Activated CD8-positive, alpha-beta memory T cell treated with anti-CD3 and anti-CD28 coated beads, Interleukin-2, amount 50 U/mL, for 24 hours (primary cell): ENCODE measurements around the gene TBL1X.

Experiments
- DNase-seq: peaks from one replicate; pipeline ENCODE4 v3.0.0-alpha.2; 2020; ENCODE audit errors: extremely low read depth

The TBL1X gene

DNA sequence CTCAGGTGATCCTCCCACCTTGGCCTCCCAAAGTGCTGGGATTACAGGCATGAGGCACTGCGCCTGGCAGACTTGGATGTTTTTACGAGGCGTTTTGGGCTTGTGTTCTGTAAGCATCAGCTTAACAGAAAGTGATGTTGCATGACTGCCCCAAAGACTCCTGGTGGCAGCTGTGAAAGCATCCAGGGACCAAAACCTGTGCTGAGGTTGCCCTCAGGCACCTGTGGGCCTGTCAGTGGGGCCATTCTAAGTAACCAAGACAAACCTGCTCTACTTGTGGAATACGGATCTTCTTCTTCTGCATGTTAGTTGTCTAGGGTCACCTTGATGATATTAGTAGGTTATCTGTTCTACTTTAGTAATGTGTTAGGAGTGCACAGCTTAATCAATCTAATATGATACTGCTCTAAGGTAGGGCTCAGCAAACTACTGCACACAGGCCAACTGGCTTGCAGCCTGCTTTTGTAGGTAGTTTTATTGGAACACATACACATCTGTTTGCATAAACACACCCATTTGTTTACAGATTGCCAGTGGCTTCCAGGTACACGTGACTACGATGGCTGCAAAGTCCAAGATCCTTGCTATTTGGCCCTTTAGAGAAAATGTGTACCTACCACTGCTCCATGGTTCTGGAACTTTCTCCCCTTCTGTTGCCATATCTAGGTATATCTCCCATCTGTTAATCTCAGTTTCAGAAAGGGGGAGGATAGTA, 164.1 kb downstream of the TBL1X start:
- no peak for DNase-seq

DNA sequence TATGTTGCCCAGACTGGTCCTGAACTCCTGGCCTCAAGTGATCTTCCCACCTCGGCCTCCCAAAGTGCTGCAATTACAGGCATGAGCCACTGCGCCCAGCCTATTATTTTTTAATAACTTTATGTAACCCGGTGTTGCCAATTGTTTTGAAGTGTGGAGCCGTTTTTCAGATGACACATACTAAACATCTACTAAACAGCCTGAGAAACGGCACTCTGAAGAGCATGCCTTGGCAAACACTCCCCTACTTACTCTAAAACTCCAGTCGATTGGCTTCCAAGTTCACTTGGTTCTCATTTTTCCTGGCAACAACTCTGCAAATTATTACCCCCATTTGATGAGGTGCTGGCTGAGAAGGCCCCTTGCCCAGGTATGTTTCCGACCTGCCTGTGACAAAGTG, 169.7 kb downstream of the TBL1X start:
- no peak for DNase-seq

DNA sequence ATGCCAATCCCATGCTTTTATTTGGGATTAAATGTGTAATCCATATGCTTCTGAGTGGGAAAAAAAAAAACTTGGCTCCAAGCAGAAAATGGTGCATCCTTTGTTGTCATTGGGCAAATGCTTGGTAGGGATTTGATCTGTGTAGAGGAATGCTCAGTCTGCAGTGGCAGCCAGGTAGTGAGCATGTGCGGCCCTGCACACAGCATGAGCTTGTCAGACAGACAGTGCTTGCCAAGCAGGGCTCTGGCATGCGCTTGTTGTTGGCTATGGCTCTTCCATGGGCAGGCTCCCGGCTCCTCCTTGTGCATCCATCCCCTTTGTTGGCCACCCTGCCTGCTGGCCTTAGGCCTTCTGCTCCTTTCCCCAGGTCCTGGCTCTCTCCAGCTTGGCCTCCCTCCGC, 170.5 kb downstream of the TBL1X start:
- DNase-seq: no peak

- DNase-seq: no peak
Observed at GRCh38 chrX:9635803-9636202, 170.9 kb downstream of the TBL1X start.

DNA sequence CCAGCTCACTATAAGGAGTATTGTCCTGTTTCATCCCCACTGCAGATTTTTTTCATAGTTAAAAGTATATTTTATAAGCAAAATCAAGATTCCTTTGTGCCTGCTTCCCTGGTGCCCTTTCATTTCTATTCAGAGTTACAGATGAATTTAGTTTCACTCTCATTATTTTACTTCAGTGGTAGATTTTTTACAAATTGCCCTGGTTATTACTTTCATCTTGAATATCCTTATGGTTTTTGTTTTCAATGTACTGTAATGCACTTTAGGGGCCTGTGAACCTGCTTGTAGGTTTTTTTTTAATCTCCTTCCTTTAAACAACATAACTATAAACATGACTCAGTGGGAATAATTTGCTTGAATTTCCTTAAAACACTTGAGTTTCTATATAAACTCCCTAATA, 174.0 kb downstream of the TBL1X start:
- no peak for DNase-seq

DNA sequence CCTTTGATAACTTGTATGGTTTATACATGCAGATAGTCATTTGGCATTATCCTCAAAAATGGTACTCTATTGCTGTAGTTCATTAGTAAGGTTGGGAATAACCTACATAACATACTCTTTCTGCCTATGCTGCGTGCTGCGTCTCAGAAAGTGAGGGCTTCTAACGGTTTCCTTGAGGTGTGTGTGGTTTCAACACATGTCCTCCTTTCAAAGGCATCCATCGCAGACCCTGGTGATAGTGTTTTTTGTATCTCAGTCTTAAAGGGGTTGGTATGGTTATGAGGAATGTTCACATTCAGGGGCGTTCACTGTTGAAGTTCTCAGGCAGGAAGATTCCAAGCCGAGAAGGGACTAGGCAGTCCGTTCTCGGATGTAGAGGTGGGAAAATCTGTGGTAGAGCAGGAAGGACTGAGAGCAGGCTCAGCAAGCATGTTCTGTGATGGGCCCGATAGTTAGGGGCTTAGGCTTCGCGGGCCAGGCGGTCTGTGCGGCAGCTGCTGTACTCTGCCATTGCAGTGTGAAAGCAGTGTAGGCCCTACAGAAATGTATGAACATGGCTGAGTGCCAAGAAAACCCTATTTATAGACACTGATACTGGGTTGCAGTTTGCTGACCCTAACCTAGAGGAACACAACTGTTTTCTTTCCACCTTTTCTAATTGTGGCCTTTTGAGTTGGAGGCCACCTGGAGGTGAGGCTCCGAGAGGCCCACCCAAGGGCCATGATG, 177.6 kb downstream of the TBL1X start:
- no peak for DNase-seq

GRCh38 chrX:9643807-9644206, 178.9 kb downstream of the TBL1X start:
- no peak for DNase-seq

GRCh38 chrX:9644335-9644734, 179.5 kb downstream of the TBL1X start:
- DNase-seq: no peak

GRCh38 chrX:9646471-9647224, 181.8 kb downstream of the TBL1X start:
- no peak for DNase-seq

- no peak for DNase-seq
Observed at GRCh38 chrX:9647431-9647830, 182.6 kb downstream of the TBL1X start.

DNA sequence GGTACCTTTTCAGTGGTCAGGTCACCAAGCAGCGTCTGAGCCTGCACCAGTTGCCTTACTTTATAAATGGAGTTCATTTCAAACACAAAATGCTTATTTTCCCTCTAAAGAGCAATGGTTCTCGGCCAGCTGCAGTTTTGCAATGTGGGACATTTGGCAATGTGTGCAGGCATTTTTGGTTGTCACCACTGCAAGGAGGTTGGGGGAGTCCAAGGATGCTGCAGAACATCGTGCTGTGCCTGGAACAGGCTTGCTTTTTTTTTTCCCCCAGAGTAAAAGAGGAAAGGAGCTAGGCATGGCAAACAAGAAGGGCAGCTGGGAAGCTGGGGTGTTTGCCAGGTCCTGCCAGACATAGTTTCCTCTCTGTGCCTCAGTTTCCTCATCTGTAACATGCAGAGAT, 185.2 kb downstream of the TBL1X start:
- DNase-seq: no peak

GRCh38 chrX:9651737-9652136, 186.9 kb downstream of the TBL1X start:
- no peak for DNase-seq

- DNase-seq: no peak
Observed at GRCh38 chrX:9654929-9655328, 190.1 kb downstream of the TBL1X start.

- no peak for DNase-seq
Observed at GRCh38 chrX:9656277-9656676, 191.4 kb downstream of the TBL1X start.

GRCh38 chrX:9656871-9657270, 192.0 kb downstream of the TBL1X start:
- no peak for DNase-seq

GRCh38 chrX:9657590-9658256, 192.9 kb downstream of the TBL1X start:
- no peak for DNase-seq

DNA sequence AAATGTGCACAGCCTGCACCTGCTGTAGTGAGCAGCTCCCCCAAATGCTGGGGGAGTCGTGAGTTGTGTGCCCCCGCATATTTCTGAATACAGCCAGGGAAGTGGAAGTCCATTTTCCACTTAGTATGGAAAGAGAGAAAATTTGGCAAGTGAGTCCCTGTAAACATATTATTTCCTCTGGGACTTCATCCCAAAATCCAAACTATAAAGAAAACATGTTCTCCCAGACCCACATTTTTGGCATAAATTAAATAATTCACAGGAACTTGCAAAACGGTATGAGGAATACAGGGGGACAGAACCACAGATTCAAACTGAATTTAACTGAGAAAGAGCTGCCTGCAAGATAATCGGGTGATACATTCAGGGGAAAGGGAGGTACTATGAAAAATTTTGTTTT, 193.6 kb downstream of the TBL1X start:
- no peak for DNase-seq

DNA sequence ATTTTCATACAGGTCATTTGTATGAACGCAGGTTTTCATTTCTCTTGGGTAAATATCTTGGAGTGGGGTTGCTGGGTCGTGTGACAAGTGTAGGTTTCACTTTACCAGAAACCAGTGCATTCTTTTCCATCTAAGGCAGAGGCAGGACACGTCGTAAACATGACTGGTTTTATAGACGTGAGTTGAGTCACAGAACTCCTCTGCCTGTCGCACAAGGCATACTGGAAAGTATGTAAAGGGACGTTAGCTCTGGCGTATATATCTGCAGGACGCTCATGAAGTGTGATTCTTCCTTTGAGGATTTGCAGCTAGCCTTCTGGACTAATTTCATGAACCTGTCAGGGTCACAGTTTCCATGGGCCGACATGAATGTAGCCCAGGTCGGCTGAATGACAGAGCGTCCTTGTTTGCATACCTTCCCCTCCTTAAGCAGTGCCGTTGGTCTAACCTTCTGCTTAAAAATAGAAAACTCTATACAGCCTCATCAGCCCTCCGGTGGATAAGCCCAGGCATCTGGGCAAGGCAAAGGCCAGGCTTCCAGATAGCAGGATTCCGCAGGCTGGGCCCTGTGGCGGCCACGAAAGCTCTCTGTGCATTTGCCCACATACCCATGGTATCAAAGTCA, 194.8 kb downstream of the TBL1X start:
- DNase-seq: no peak

- no peak for DNase-seq
Observed at GRCh38 chrX:9662148-9662547, 197.3 kb downstream of the TBL1X start.

DNA sequence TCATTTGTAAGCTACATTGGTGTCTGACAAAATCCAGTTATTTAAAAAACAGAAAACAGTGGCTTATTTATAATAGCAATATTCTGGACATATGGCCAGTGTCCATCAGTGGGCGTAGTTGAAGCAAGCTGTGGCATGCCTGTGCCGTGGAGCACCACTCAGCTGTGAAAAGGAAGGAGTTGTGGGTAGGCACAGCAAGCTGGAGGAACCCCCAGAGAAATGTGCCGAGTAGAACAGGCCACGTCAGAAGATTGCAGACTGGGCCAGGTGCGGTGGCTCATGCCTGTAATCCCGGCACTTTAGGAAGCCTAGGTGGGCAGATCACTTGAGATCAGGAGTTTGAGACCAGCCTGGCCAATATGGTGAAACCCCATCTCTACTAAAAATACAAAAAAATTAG, 198.4 kb downstream of the TBL1X start:
- DNase-seq: no peak

DNA sequence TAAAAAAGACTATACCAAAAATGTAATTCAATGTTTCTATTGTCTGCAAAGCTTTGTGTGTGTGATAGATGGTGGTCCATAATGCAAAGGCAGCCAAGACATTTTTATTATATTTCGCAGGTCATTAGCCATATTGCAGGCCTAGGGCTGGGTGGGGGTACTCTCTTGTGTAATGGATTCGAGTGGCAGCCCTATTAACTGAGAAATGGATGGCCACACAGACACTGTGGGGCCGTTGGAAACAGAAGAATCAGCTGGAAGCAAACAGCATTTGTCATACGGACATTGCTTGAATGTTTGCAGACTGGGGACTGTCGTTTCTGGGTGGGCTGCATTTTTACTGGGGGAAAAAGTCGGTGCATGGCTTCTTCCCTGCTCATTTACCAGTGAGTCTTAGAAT, 199.4 kb downstream of the TBL1X start:
- no peak for DNase-seq

DNA sequence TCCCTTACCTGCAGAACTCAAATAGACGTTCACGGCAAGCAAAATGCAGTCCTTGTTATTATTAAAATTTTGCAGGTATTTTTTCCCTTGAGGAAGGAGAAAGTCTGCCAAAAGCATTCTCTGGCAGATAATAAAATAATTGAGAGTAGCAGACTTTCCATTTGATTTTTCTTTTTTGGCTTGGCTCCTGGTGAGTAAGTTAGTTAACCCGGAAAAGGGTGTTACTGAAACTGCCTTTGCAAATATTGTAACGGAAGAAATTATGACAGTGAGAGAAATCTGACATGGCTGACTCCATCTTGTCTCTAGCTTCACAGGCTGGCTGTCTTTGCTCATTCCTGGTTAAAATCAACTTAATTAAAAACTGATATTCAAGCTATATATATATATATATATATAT, 200.3 kb downstream of the TBL1X start:
- DNase-seq: no peak
